Kidney glomerular epithelial cell (primary cell): ENCODE data around the gene TINCR.
"Not testable (repeated sequence)": the region's sequence is repeated elsewhere in the genome, so short reads cannot be mapped to it uniquely, and the experiment has no call there.

Source experiments
- DNase-seq: peaks from one replicate; lab custom pipeline; 2025; lab: John Stamatoyannopoulos, UW

TINCR gene

DNA sequence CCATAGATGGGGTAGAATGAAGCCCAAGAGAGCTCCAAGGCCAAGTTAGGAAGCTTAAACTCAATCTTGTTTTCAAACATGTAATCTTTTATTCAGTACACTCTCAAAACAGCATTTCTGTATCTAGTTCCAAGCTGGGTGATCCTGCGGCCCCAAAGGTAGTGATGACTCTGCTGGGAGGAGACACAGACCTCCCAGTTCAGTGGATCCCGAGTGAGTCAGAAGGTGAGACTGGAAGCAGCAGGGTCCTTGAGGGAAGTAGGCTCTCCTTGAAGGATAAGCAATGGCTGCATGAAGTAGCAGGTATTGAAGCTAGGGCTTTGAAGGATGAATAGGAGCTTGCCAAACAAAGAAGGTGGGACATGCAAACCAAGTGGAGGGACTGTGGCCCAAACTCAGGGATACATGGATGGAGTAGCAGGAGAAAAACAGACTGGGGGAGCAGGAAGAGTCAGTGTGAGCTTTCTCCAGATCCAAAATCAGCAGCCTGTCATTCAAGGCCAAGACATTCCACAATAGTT is 9.6 kb downstream of the TINCR start:
- DNase-seq = no peak

DNA sequence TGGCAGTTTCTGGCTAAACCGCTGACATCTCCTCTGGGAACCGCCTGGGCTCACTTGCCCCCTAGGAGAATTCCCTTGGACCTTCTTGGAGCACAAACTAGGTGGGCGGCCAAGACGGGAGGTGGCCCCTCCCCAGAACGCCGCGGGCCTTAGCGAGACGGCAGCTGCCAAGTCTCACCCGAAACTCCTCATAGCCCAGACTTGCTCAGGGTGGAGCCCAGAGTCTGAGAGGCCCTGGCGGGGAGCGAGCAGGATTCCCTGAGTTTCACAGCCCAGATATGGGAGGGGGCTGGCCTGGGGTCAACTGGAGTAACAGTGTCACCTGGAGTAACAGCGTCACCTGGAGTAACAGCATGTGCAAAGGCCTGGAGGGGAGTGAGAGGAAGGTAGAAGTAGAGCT is 10.1 kb downstream of the TINCR start:
- no peak for DNase-seq

DNA sequence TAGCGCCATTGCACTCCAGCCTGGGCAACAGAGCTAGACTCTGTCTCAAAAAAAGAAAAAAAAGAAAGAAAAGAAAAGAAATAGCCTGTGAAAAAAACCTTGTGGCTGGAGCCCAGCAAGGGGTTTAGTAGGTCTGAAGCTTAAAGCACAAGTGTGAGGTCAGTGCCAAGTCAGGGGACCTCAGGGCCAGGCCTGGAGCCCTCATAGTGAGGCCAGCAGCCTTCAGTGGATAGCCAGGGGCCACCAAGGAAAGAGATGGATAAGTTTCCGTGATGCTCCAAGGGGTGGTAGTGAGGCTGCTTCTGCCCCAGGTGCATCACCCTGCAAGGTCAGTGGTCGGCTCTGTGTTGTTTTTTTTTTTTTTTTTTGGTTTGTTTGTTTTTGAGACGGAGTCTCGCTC is 12.9 kb downstream of the TINCR start:
- DNase-seq = no peak

DNA sequence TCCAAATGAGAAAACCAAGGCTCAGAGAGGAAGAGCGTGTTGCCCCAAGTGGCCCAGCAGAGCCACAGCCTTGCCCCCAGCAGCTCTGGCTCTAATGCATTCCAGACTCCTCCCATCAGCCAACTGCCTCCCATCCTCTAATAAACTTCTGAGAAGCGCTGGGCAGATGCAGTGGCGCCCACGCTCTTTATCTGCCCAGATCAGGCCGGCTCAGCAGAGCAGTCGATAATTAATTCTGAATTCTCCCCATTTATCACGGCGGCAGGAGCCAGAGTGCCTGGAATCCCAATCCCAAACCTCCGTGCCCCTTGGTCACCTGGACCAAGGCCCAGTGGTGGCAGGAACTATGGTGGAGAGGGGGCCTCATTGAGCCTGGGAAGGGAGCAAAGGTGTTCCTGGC is 13.9 kb downstream of the TINCR start:
- DNase-seq = no peak

DNA sequence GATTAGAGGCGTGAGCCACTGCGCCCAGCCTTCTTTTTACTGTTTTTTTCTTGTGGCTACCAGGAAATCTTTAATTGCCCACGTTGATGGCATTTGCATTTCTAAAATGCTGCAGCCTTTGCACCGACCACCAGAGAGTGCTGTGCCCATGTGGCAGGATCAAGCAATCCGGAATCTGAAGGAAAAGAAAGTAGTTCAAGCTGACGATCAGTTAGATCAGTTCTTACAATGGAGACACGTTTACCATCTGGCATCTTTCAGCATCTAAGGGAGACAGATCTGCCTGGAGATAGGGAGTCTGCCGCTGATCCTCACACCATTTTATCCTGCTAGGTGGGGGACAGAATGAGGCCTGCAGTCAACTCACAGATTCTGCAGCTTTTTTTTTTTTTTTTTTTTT is 19.9 kb downstream of the TINCR start:
- no peak for DNase-seq

DNA sequence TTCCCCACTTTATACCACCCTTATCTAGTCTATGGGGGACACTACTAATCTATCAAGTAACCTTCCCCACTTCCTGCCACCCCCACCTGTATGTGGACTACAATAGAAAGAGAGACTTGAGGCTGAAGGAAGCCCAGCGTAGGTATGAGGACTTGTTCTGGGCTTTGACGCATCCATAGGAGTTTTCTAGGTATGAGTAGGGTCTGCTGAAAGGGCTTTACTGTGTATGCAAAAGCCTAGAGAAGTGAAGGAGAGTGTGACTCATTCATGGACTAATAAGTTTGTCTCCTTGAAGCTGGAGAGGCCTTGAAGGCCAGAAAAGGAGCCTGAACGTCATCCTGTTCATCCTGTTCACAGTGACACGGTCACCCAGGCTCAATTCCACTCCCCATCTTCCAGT is 21.8 kb downstream of the TINCR start:
- DNase-seq = no peak

DNA sequence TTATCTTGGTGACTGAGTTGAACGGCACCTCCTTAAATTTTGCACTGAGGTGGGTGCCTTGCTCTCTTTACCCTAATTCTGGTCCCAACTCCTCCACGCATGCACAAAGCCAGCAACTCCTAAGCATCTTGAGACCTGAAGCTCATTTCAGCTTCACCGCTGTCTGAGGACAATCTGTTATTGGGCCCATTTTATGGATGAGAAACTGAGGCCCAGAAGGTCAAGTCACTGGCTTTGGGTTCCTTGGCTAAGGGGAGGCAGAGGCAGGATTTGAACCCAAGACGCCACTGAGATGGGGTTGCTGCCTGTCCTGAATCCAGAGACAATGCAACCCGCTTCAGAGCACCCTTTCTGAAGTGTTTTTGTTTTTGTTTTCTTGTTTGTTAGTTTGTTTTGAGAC is 22.7 kb downstream of the TINCR start:
- no peak for DNase-seq

DNA sequence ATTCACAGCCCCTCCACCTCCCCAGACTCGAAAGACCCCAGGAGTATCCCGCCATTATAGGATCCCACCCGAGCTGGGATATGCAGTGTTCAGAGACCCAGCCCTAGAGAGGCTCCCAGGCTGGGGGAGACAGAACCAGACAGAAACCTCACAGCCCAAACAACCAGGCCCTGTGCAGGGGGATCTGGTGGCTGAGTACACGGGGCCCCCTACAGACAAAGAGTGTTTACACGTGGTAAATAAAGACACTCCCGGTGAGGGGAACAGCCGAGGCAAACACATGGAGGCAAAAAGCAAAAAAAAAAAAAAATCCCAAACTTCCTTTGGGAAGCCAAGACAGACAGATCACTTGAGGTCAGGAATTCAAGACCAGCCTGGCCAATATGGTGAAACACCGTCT is 25.1 kb downstream of the TINCR start:
- no peak for DNase-seq

DNA sequence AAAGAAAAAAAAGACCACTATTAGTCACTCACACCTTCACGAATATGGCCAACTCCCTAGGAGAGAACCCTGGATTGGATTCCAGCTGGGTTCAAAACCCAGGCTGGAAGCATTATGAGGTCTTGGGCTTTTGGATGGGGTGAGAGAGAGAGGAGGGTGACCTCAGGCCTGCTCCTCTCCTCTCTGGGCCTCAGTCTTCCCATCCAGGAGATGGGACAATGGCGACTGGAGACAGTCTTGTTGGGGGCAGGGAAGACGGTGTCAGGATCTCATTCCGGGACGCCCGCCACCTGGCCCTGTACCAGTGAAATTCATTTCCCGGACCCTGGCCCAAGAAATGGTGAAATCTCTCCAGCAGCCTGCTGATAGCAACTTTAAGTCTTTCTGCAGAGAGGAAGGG is 26.3 kb downstream of the TINCR start:
- no peak for DNase-seq

DNA sequence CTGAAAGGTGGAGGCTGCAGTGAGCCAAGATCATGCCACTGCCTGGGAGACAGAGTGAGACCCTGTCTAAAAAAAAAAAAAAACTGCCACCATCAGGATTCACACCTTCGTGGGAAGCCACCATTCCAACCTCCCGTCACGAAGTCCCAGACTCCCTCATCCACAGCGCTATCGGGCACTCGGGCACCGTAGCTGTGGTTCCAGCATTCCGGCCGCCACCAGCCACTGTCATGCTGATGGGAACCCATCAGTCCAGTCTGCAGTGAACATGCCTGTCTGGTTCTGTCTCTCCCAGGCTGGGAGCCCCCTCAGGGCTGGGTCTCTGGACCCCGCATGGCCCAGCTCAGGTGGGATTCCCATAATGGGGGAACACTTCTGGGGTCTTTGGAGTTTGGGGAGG is 27.5 kb downstream of the TINCR start:
- no peak for DNase-seq

DNA sequence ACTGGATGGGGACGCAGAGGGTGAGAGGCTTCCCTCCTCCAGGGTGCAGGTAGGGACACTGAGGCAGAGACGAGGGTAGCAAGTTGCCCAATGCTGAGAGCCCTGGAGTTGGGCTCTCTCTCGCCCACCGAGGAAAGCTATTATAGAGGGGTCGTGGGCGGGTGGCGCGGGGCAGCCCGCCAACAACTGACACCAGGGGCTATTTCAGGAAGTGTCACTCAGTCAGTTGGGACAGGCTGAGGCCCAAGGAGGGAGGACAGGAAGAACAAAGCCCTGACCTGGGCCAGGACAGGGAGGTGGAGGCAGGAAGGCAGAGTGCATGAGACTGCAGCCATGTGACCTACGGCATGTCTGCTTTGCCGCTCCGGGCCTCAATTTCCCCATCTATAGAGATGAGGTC is 29.9 kb downstream of the TINCR start:
- DNase-seq = no peak

DNA sequence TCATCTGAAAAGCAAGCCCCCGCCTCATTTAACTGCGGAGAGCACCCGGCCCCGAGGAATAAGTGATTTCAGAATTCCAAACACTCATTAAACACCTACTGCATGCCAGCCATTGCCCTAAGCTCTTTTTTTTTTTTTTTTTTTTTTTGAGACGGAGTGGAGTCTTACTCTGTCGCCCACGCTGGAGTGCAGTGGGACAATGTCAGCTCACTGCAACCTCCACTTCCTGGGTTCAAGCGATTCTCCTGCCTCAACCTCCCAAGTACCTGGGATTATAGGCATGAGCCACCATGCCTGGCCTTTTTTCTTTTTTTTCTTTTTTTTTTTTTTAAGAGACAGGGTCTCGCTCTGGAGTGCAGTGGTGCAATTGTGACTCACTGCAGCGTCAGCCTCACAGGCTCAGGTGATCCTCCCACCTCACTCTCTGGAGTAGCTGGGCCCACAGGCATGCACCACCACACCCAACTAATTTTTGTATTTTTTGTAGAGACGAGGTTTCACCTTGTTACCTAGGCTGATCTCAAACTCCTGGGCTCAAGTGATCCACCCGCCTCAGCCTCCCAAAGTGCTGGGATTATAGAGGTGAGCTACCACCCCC is 30.7 kb downstream of the TINCR start:
- not testable (repeated sequence) for DNase-seq

DNA sequence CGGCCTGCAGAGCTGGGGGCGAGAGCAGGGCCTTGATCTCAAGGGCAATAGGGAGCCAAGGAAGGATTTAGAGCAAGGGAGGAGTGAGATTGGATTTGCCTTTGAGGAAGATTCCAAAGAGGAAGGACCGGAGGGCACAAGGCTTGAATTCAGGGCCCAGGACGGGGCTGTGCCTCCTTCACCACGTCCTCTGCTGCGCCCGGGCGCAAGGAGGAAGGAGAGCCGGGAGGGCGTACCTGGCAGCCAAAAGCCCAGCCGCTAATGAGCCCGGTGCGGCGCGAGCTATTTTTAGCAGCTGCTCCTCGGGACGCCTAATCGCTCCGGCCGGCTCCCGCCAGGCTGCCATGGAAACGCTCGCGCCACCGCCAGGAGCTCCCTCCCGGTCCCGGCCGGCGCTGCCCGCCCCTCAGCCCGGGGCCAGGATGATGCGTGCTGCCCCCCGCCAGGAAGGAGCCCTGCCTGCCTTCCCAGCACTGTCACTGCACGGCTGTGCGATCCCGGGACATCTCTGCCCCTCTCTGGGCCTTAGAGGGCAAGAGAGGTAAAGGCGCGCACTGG is 31.3 kb downstream of the TINCR start:
- no peak for DNase-seq

DNA sequence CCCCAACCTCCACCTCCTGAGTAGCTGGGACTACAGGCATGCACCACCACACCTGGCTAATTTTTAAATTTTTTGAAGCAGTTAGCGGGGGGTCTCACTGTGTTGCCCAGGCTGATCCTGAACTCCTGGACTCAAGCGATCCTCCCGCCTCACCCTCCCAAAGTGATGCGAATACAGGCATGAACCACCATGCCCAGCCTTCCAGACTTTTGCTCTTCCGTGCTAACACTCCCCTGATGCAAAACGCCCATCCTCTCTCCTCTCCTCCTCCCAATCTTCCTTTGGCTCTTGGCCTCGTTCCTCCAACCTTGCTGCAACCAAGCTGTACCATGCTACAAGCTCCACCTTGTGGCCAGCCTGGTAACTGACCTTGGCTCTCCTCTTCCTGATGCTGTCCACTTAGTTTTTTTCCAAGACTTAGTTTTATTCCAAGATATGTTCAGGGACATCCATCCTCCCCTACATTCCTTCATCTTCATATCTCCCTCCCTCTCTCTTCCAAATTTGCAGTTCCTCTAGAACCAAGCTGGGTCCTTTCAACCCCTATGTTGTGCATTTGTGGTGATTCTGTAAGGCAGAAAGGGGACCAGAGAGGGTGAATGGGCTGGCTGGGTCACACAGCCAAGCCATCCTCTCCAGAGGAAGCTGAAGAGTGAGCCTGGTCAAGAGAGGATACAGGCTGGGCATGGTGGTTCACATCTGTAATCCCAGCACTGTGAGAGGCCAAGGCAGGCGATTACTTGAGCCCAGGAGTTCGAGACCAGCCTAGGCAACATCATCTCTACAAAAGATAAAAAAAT is 32.8 kb downstream of the TINCR start:
- DNase-seq = no peak

DNA sequence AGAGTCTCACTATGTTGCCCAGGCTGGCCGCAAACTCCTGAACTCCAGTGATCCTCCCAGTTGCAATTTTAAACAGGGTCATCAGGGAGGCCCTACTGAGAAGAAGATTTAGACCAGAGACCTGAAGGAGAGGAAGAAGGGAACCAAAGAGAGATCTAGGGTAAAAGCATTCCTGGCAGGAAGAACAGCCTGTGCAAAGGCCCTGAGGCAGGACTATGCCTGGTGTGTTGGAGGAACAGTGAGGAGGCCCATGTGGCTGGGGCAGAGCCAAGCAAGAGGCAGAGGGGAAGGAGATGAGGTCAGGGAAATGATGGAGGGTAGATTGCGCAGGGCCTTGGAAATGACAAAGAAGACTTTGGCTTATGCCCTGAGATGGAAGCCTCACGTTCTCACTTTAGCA is 34.5 kb downstream of the TINCR start:
- DNase-seq = no peak

DNA sequence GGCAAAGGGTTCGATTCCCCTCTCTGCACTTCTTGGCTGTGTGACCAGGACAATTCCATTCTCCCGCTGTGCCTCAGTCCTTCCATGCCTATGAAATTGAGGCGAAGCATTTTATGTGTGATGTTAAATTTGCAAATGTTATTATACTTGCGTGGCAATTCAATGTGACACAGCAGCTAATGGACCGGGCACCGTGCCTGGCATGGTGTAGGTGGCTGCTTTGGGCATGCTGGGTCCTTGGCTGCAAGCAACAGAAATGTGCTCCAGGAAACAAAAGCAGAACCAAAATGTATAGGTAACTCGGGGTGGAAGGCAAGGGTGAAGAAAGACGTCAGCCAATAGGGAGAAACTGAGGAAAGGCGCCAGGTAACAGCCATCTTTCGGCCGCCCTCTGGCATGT is 37.1 kb downstream of the TINCR start:
- DNase-seq = no peak

DNA sequence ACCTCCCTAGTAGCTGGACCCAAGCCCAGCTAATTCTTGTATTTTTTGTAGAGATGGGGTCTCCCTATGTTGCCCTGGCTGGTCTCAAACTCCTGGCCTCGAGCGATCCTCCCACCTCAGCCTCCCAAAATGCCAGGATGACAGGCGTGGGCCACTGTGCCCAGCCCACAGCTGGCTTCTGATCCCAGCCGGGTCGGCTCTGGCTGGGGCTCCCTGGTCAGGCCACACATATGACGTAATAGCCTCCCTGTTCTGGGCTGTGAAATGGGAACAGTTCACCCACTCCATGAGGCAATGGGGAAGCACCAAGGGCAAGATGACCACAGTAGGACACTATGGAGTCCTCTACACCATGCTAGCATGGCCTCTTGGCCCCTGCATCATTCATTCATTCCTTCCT is 41.1 kb downstream of the TINCR start:
- no peak for DNase-seq

DNA sequence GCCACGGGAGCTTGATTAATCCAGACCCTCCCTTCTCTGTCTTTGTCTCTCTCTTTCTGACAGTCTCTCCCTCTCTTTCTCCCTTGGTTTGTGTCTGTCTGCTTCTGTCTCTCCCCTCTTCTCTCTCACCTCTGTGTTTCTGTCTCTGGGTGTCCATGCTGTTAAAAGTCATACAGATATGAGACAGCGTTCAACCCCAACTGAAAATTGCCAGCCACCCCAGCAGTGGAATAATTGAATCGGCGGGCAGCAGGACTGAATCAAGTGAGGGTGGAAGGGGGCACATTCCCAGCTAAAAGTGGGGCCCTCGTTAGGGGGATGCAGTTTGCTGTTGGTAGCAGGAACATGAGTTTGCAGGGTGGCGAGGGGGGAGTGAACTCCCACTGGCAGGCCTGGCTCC is 43.7 kb downstream of the TINCR start:
- no peak for DNase-seq

DNA sequence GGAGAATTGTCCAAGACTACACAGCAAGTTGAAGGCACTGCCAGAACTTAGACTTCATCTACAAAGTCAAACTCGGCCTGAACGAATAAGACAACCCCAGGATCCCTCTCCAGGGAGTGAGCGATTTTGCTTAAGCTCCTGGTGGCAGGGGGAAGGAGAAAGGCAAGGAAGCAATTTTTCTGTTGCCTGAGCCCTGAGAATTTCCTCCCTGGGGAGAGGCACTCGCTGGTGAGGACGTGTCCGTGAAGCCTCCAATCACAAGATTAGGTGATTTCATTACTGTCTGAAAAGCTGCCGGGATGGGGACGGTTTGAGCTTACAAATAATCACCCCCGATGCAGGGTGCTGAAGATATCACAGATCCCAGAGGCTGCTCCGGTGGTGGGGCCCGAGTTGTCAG is 45.6 kb downstream of the TINCR start:
- no peak for DNase-seq

DNA sequence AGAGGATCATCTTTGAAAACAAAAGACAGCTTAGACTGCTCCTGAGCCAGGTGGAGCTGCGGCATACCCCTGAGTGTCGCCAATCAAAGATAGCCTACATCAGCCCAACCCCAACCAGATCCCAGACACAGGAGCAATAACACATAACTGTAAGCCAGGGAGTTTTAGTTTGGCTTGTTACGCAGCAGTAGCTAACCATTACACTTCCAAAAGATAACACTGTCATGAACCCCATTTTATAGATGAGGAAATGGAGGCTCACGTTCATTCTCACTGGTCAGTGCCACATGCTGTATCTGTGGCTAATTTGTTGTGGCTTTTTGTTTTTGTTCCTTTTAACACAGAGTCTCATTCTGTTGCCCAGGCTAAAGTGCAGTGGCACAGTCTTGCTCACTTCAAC is 47.3 kb downstream of the TINCR start:
- no peak for DNase-seq

DNA sequence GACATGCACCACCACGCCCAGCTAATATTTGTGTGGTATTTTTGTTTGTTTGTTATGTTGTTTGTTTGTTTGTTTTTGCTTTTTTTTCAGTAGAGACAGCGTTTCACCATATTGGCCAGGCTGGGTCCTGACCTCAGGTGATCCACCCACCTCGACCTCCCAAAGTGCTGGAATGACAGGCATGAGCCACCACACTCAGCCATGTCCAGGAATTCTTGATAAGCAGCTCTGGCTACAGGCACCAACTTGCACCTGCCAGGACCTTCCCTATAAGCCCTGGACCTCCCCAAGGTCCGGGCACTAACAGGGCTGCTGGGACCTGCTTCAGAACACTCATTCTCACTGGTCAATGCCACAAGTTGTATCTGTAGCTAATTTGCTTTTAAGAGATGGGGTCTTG is 48.7 kb downstream of the TINCR start:
- no peak for DNase-seq

DNA sequence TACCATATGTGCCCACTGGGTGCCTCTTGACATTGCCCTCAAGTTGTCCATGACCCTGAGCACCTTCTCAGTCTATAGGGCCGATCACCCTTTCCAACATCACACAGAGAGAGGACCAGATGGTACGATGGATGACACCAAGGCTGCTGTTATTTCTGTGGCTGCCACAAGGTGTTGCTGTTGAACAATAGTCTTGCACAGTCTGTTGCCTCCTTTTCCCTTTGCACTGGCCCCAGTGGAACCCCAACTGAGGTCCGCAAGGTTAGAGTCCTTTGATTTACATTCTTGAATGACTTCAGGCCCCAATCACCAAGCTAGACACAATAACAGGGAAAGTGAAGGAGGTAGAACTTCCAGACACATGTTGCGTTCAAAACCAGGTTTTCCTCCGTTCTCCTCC is 52.0 kb downstream of the TINCR start:
- no peak for DNase-seq

DNA sequence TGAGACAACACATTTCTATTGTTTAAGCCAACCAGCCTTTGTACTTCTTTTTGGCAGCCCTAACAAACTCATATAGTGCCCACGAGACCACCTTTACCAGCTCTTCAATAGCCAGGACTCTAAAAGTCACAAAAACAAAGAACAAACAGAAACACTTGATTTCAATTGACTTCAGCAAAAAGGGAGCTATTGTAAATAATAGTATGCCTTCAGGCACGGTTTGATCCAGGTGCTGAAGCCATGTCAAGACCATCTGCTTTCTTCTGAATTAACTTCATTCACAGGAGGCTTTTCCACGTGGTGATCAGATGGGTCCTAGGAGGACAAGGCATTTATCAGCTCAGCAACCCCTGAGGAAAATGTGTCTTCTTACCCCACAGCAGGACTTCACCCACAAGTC is 53.8 kb downstream of the TINCR start:
- DNase-seq = no peak

DNA sequence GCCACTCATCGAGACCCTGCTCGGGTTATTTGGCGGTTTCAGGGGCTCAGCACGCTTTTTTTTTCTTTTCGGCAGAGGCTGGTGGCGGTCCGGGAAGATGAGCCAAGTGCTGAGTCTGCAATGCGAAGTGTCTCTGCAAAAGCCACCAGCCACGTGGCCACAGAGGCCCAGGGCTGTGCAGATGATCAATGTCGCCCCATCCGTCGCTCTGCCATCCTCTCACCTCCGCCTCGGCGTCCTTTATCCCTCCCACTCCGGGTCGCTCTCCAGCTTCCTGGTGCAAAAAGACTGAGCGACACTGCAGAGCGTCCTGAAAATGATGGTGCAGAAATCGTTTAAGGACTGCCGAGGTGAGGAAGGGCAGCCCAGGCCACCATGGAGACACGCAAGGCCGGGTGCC is 55.0 kb downstream of the TINCR start:
- no peak for DNase-seq
